A673 (cell line): ENCODE data around the gene ADCY10. TPM values are rescaled to one million over a fixed set of nuclear protein-coding genes. Genes with fewer than 3 reads are reported as not detected.
"Not testable (repeated sequence)": the region's sequence is repeated elsewhere in the genome, so short reads cannot be mapped to it uniquely, and the experiment has no call there.

Experiments
- BruUV-seq: library from RNA; stranded (reverse); fragments of 400-500 nt; replicated peaks from 2 replicates; lab custom pipeline; 2021; lab: Mats Ljungman, UMichigan
- CTCF ChIA-PET: fragments of 300-600 bp; sonication (Branson Sonifier 250); formaldehyde crosslinking; loops from one replicate; lab custom pipeline; 2022; ENCODE audit warnings: antibody characterized with exemption; lab: Charles Lee
- POLR2A ChIA-PET: fragments of 300-600 bp; sonication (Branson Sonifier 250); formaldehyde crosslinking; loops from one replicate; lab custom pipeline; 2022; ENCODE audit warnings: antibody characterized with exemption; ENCODE audit not compliant: low non-redundant PET; lab: Charles Lee
- DNase-seq: peaks from one replicate; pipeline ENCODE4 v3.0.0-alpha.2; 2015; ENCODE audit warnings: low spot score
- H3K27ac ChIP-seq: fragments of 200-600 bp; sonication (generic); 2 replicates; pipeline ENCODE4 v1.5.1; 2016; ENCODE audit warnings: mixed run types, low read depth, mild to moderate bottlenecking, mixed read lengths, antibody characterized with exemption, low read length; ENCODE audit not compliant: poor library complexity, severe bottlenecking
- H3K27me3 ChIP-seq: fragments of 200-600 bp; sonication (generic); replicated peaks from 2 replicates; pipeline ENCODE4 v1.6.1; 2017; ENCODE audit warnings: mixed run types, low read depth, mild to moderate bottlenecking, mixed read lengths, antibody characterized with exemption, low read length; ENCODE audit not compliant: insufficient read depth, poor library complexity
- H3K36me3 ChIP-seq: fragments of 200-600 bp; sonication (generic); 2 replicates; pipeline ENCODE4 v1.6.1; 2016; ENCODE audit warnings: mixed run types, mild to moderate bottlenecking, mixed read lengths, antibody characterized with exemption, low read length; ENCODE audit not compliant: insufficient read depth, poor library complexity, severe bottlenecking
- H3K4me1 ChIP-seq: fragments of 200-600 bp; sonication (generic); 2 replicates; pipeline ENCODE4 v1.6.1; 2017; ENCODE audit warnings: mixed run types, mild to moderate bottlenecking, mixed read lengths, antibody characterized with exemption, low read length; ENCODE audit not compliant: insufficient read depth, poor library complexity, severe bottlenecking
- H3K4me3 ChIP-seq: fragments of 200-600 bp; sonication (generic); 2 replicates; pipeline ENCODE4 v1.5.1; 2016; ENCODE audit warnings: low read depth, mixed run types, mild to moderate bottlenecking, mixed read lengths, low read length; ENCODE audit not compliant: poor library complexity, severe bottlenecking
- H3K9me3 ChIP-seq: fragments of 200-600 bp; sonication (generic); 2 replicates; pipeline ENCODE4 v1.6.1; 2016; ENCODE audit warnings: mixed run types, low read depth, mild to moderate bottlenecking, mixed read lengths, antibody characterized with exemption, low read length; ENCODE audit not compliant: poor library complexity, severe bottlenecking
- CTCF ChIP-seq: fragments of 300-800, 200-600 bp; sonication (generic); conservative IDR thresholded peaks from 2 replicates; pipeline ENCODE4 v1.5.1; 2017; ENCODE audit warnings: low read depth, mild to moderate bottlenecking, antibody characterized with exemption, low read length, moderate library complexity, mixed read lengths
- EZH2 ChIP-seq: fragments of 200-600 bp; sonication (generic); IDR thresholded peaks from 2 replicates; pipeline ENCODE4 v1.6.1; 2017; ENCODE audit warnings: borderline replicate concordance, low read depth, mild to moderate bottlenecking, mixed read lengths, antibody characterized with exemption, low read length; ENCODE audit not compliant: poor library complexity, severe bottlenecking
- intact Hi-C: fragments of 100-400 bp; cut with micrococcal nuclease; formaldehyde crosslinking; loops from one replicate; pipeline ENCODE4 v1.10.0; 2022; ENCODE audit not compliant: unreplicated experiment
- total RNA-seq: library from RNA; stranded (reverse); gene quantifications from 2 replicates; pipeline ENCODE4 v1.2.3, GENCODE V29; 2021

The ADCY10 gene
- total RNA-seq, 1 experiment from 2014 or later: 0.19 TPM

- POLR2A ChIA-PET: no interaction called here
Measured at GRCh38 chr1:167898578-167899222, 15.2 kb downstream of the ADCY10 start.

GRCh38 chr1:167893798-167894197 lies 20.1 kb downstream of the ADCY10 start:
- CTCF ChIA-PET: interaction anchor here (0.6 kb wide), 1 partner anchor 27 kb away, joined by 3 read pairs; no protein-coding TSS in a partner anchor

More at GRCh38 chr1:167898578-167899222, 15.2 kb downstream of the ADCY10 start:
- Histone ChIP-seq H3K4me3 (no peak overlapping the region), H3K27ac (no peak overlapping the region), H3K36me3 (no peaks in the 10 kb centered on the region), H3K27me3 (no peaks in the 10 kb centered on the region), H3K9me3 (no peaks in the 10 kb centered on the region), H3K4me1 (no peaks in the 10 kb centered on the region)
- CTCF ChIA-PET: no interaction called here
- no peak for TF ChIP-seq CTCF
- TF ChIP-seq EZH2: no peak
- intact Hi-C loops: no loop called here
- BruUV-seq: no TSS peak
- no peak for DNase-seq

GRCh38 chr1:167890400-167890799 lies 23.5 kb downstream of the ADCY10 start:
- no peaks in the 10 kb centered on the region for H3K27me3 ChIP-seq
- CTCF ChIA-PET: no interaction called here
- no peaks in the 10 kb centered on the region for H3K4me1 ChIP-seq
- no peak overlapping the region for H3K27ac ChIP-seq
- POLR2A ChIA-PET: no interaction called here
- no peak overlapping the region for H3K4me3 ChIP-seq
- H3K36me3 ChIP-seq: no peaks in the 10 kb centered on the region
- H3K9me3 ChIP-seq: no peaks in the 10 kb centered on the region
- TF ChIP-seq EZH2 (no peak), CTCF (no peak)
- BruUV-seq: no TSS peak
- intact Hi-C loops: no loop called here
- DNase-seq: no peak

More at GRCh38 chr1:167893798-167894197, 20.1 kb downstream of the ADCY10 start:
- BruUV-seq: no TSS peak
- POLR2A ChIA-PET: no interaction called here
- Histone ChIP-seq H3K9me3 (no peaks in the 10 kb centered on the region), H3K27me3 (no peaks in the 10 kb centered on the region), H3K36me3 (no peaks in the 10 kb centered on the region), H3K27ac (no peak overlapping the region), H3K4me3 (no peak overlapping the region), H3K4me1 (no peaks in the 10 kb centered on the region)
- no peak for DNase-seq
- intact Hi-C loops: no loop called here
- TF ChIP-seq EZH2: no peak
- no peak for TF ChIP-seq CTCF

GRCh38 chr1:167887187-167887586 lies 26.7 kb downstream of the ADCY10 start:
- CTCF ChIA-PET, H3K9me3 ChIP-seq, intact Hi-C loops, DNase-seq, H3K27me3 ChIP-seq, H3K4me3 ChIP-seq, BruUV-seq, H3K4me1 ChIP-seq, H3K27ac ChIP-seq, H3K36me3 ChIP-seq, POLR2A ChIA-PET: not testable (repeated sequence)
